ENCODE results near the gene RMND5B. TPM values are rescaled to one million over a fixed set of nuclear protein-coding genes. Genes with fewer than 3 reads are reported as not detected.
"Not testable (repeated sequence)": the region's sequence is repeated elsewhere in the genome, so short reads cannot be mapped to it uniquely, and the experiment has no call there.

Gene RMND5B
- total RNA-seq, 1 donor from 2014 or later, result 42.9 TPM

DNA sequence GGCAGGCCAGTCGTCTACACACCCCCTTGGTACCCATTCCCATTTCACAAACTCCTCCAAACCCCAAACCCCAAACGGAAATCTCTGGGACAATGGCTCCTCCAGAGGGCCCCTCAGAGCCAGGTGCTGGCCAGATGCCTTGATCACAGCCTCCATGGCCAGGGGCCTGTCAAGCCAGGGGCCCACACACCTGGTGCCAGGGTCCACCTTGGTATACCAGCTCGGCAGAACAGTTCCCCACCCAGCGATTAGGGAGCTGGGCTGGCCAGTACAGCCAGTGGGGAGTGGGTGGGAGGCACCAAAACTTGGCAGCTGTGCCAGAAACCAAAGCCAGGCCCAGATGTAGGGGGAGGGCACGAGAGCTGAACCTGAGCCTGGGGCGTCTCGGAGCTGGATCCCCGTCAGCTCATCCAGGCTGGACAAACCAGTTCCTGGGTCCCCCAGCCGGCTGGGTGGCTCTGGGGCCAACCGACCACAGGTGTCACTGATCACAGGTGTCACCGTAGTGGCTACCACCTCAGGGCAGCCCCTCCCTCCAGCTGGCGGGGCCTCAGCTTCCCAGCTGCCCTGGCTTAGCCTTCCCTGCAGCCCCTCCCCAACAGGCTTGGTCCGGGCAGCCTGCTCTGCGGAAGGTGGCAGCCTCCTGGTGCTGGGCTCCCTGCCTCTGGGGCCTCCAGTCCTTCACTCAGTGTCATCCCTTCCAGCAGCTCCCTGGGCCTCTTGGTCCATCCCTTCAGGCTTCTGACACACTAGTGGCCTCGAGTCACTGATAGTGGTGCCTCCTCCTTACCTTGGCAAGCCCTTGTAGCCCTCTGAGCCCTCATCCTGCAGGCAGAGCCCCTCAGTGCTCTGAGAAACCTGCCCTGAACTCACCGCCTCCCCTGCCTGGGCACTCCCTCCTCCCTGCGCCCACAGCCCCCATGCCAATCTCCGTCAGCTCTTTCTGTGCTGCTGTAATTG, 6.6 kb upstream of the RMND5B start:
- no peak for TF ChIP-seq CTCF (IDR thresholded peaks at IDR 0.05; ENCODE audit: insufficient read depth, low read length, severe bottlenecking)
- H3K27me3 ChIP-seq (ENCODE audit: control insufficient read depth, insufficient read depth, low read length), result no peaks in the 10 kb centered on the region
- no peaks in the 10 kb centered on the region for H3K36me3 ChIP-seq (ENCODE audit: control insufficient read depth, insufficient read depth, low read length)
- DNase-seq (ENCODE audit: low read depth) (no peak), FAIRE-seq (no peak)
- no peak overlapping the region for H3K4me3 ChIP-seq (ENCODE audit: low read depth, low read length)

- DNase-seq (ENCODE audit: low read depth), result no peak
- Histone ChIP-seq H3K36me3 (ENCODE audit: control insufficient read depth, insufficient read depth, low read length) (no peaks in the 10 kb centered on the region), H3K4me3 (ENCODE audit: low read depth, low read length) (no peak overlapping the region), H3K27me3 (ENCODE audit: control insufficient read depth, insufficient read depth, low read length) (no peaks in the 10 kb centered on the region)
- TF ChIP-seq CTCF (IDR thresholded peaks at IDR 0.05; ENCODE audit: insufficient read depth, low read length, severe bottlenecking), result no peak
- FAIRE-seq, result no peak
These were observed 5.4 kb upstream of the RMND5B start for GRCh38 chr5:178125253-178125906.

- DNase-seq (ENCODE audit: low read depth) (no peak), FAIRE-seq (no peak)
- H3K36me3 ChIP-seq (ENCODE audit: control insufficient read depth, insufficient read depth, low read length), result no peaks in the 10 kb centered on the region
- H3K4me3 ChIP-seq (ENCODE audit: low read depth, low read length), result no peak overlapping the region
- H3K27me3 ChIP-seq (ENCODE audit: control insufficient read depth, insufficient read depth, low read length), result no peaks in the 10 kb centered on the region
- no peak for TF ChIP-seq CTCF (IDR thresholded peaks at IDR 0.05; ENCODE audit: insufficient read depth, low read length, severe bottlenecking)
These were observed 4.3 kb upstream of the RMND5B start for GRCh38 chr5:178126556-178126955.

DNA sequence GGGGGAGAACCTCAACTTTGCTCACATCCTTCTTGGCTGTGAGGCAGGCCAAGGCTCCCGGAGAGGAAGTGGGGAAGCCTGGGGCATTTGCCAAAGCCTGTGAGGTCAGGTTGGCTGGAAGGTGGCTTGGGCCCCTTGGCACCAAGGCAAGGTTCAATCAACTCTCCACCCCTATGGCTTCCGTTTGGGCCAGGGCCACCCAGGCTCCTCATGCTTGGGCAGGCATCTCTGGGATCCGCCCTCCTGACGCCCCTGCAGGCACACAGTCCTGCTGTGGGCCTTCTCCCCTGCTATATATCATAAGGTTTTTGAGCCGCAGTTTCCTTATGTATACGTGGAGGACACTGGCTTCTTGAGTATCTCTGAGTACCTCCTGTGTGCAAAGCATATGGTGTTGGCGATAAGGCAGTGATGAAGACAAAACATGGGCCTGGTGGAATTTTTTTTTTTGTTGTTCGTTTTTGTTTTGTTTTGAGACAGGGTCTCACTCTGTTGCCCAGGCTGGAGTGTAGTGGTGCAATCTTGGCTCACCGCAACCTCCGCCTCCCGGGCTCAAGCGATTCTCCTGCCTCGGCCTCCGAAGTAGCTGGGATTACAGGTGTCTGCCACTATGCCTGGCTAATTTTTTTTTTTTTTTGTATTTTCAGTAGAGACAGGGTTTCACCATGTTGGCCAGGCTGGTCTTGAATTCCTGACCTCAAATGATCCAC, 3.4 kb upstream of the RMND5B start:
- H3K4me3 ChIP-seq (ENCODE audit: low read depth, low read length); H3K36me3 ChIP-seq (ENCODE audit: control insufficient read depth, insufficient read depth, low read length); DNase-seq (ENCODE audit: low read depth); FAIRE-seq; H3K27me3 ChIP-seq (ENCODE audit: control insufficient read depth, insufficient read depth, low read length): not testable (repeated sequence)

- DNase-seq (ENCODE audit: low read depth) (no peak), FAIRE-seq (no peak)
- TF ChIP-seq CTCF (IDR thresholded peaks at IDR 0.05; ENCODE audit: insufficient read depth, low read length, severe bottlenecking), result no peak
- no peaks in the 10 kb centered on the region for H3K36me3 ChIP-seq (ENCODE audit: control insufficient read depth, insufficient read depth, low read length)
- no peaks in the 10 kb centered on the region for H3K27me3 ChIP-seq (ENCODE audit: control insufficient read depth, insufficient read depth, low read length)
- H3K4me3 ChIP-seq (ENCODE audit: low read depth, low read length), result no peak overlapping the region
These were observed 1.5 kb upstream of the RMND5B start for GRCh38 chr5:178129296-178129695.

DNA sequence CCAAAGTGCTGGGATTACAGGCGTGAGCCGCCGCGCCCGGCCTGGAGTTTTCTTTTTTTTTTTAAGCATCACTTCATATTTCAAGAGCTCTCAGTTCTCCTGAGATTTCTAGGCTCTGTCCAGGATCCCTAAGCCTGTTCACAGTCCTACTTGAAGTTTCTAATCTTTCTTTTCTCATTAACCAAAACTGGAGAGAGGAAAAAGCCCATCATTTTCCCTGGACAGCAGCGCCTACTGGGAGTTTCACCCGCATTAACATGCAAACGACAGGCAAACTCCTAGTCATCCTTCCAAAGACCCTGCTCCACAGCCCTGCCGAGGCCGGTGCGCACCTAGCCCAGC, 609 bp upstream of the RMND5B start:
- FAIRE-seq, result not testable (repeated sequence)
- DNase-seq (ENCODE audit: low read depth), result peak; percentile 19
- peak overlapping the region; percentile 86 for H3K4me3 ChIP-seq (ENCODE audit: low read depth, low read length)

More for the DNA sequence above, 609 bp upstream of the RMND5B start:
- not testable (repeated sequence) for H3K36me3 ChIP-seq (ENCODE audit: control insufficient read depth, insufficient read depth, low read length); H3K27me3 ChIP-seq (ENCODE audit: control insufficient read depth, insufficient read depth, low read length)
